ENCODE data around the gene CELA1.

The CELA1 gene

GRCh38 chr12:51390891-51391282 is 44.4 kb upstream of the CELA1 start:
- peaks cover 71% of the 10 kb centered on the region for H3K27me3 Mint-ChIP-seq (ENCODE audit: low read depth, poor library complexity)

GRCh38 chr12:51390457-51390856 is 44.0 kb upstream of the CELA1 start:
- no peaks in the 10 kb centered on the region for H3K36me3 Mint-ChIP-seq (ENCODE audit: low read depth)
- H3K4me1 Mint-ChIP-seq = peaks cover 36% of the 10 kb centered on the region
- H3K27ac Mint-ChIP-seq = no peak overlapping the region
- no peaks in the 10 kb centered on the region for H3K9me3 Mint-ChIP-seq
- peaks cover 67% of the 10 kb centered on the region for H3K27me3 Mint-ChIP-seq (ENCODE audit: low read depth, poor library complexity)
- peak overlapping the region; percentile 90 for H3K4me3 Mint-ChIP-seq
- DNase-seq = no peak
- no peak for TF ChIP-seq CTCF (IDR thresholded peaks at IDR 0.05)

More at GRCh38 chr12:51390891-51391282, 44.4 kb upstream of the CELA1 start:
- peak; percentile 32 for DNase-seq
- peaks cover 36% of the 10 kb centered on the region for H3K4me1 Mint-ChIP-seq
- H3K36me3 Mint-ChIP-seq (ENCODE audit: low read depth) = no peaks in the 10 kb centered on the region
- peak overlapping the region; percentile 90 for H3K4me3 Mint-ChIP-seq
- no peaks in the 10 kb centered on the region for H3K9me3 Mint-ChIP-seq
- TF ChIP-seq CTCF (IDR thresholded peaks at IDR 0.05) = no peak
- no peak overlapping the region for H3K27ac Mint-ChIP-seq

GRCh38 chr12:51389302-51389999 is 43.0 kb upstream of the CELA1 start:
- Mint-ChIP-seq H3K36me3 (ENCODE audit: low read depth) (no peaks in the 10 kb centered on the region), H3K27me3 (ENCODE audit: low read depth, poor library complexity) (peaks cover 57% of the 10 kb centered on the region), H3K9me3 (no peaks in the 10 kb centered on the region), H3K27ac (no peak overlapping the region), H3K4me1 (peaks cover 36% of the 10 kb centered on the region), H3K4me3 (no peak overlapping the region)
- no peak for DNase-seq
- no peak for TF ChIP-seq CTCF (IDR thresholded peaks at IDR 0.05)

- no peak for DNase-seq
- peaks cover 39% of the 10 kb centered on the region for H3K4me1 Mint-ChIP-seq
- no peak overlapping the region for H3K27ac Mint-ChIP-seq
- H3K9me3 Mint-ChIP-seq = no peaks in the 10 kb centered on the region
- no peak overlapping the region for H3K4me3 Mint-ChIP-seq
- no peak for TF ChIP-seq CTCF (IDR thresholded peaks at IDR 0.05)
- H3K36me3 Mint-ChIP-seq (ENCODE audit: low read depth) = no peaks in the 10 kb centered on the region
- peaks cover 51% of the 10 kb centered on the region for H3K27me3 Mint-ChIP-seq (ENCODE audit: low read depth, poor library complexity)
Observed at GRCh38 chr12:51388846-51389245, 42.4 kb upstream of the CELA1 start.

- Mint-ChIP-seq H3K4me1 (peaks cover 46% of the 10 kb centered on the region), H3K4me3 (no peak overlapping the region)
Observed at GRCh38 chr12:51388069-51388799, 41.8 kb upstream of the CELA1 start.

More at GRCh38 chr12:51388069-51388799, 41.8 kb upstream of the CELA1 start:
- Mint-ChIP-seq H3K36me3 (ENCODE audit: low read depth) (no peaks in the 10 kb centered on the region), H3K27me3 (ENCODE audit: low read depth, poor library complexity) (peaks cover 45% of the 10 kb centered on the region), H3K9me3 (no peaks in the 10 kb centered on the region), H3K27ac (no peak overlapping the region)
- no peak for DNase-seq
- no peak for TF ChIP-seq CTCF (IDR thresholded peaks at IDR 0.05)

All from nephron progenitor cell (in vitro differentiated cells).